Gastroesophageal sphincter (tissue), 4 donors: ENCODE data around the gene PDE1C. TPM values are rescaled to one million over a fixed set of nuclear protein-coding genes. Genes with fewer than 3 reads are reported as not detected.

Source experiments
- ATAC-seq: fragments of 150-250 bp; one replicate; pipeline ENCODE4 v1.9.1; 2016; ENCODE audit warnings: mild to moderate bottlenecking, moderate library complexity
- H3K27ac ChIP-seq, 4 donors: fragments of 200-600 bp; sonication (generic) in 3 of 4; 1 replicate in 3 of 4; 2 replicates in 1 of 4; pipeline ENCODE4 v1.5.1; 2016 to 2019
- H3K27me3 ChIP-seq: fragments of 200-600 bp; sonication (generic); one replicate; pipeline ENCODE4 v1.5.1; 2019
- H3K36me3 ChIP-seq, 2 donors: fragments of 200-600 bp; sonication (generic); one replicate each; pipeline ENCODE4 v1.5.1; 2019; ENCODE audit warnings: control low read depth in 1 of 2
- H3K4me1 ChIP-seq, 3 donors: fragments of 200-600 bp; sonication (generic); 1 replicate in 2 of 3; 2 replicates in 1 of 3; pipeline ENCODE4 v1.5.1; 2016 to 2019; ENCODE audit warnings: control low read depth in 2 of 3
- H3K4me3 ChIP-seq, 2 donors: fragments of 200-600 bp; sonication (generic); one replicate each; pipeline ENCODE4 v1.5.1; 2019; ENCODE audit warnings: mild to moderate bottlenecking in 1 of 2, moderate library complexity in 1 of 2
- H3K9me3 ChIP-seq, 3 donors: fragments of 200-600 bp; sonication (generic); one replicate each; pipeline ENCODE4 v1.5.1; 2017 to 2019; ENCODE audit warnings: control low read depth in 2 of 3
- EP300 ChIP-seq: sonication (generic); formaldehyde crosslinking; IDR thresholded peaks from one replicate; pipeline ENCODE4 v1.6.1; 2017; ENCODE audit warnings: antibody characterized with exemption, mild to moderate bottlenecking
- POLR2A ChIP-seq, 2 donors: fragments of 450-650 bp; IDR thresholded peaks; one replicate each; pipeline ENCODE4 v1.6.1; 2017; ENCODE audit warnings: antibody characterized with exemption in 2 of 2, mild to moderate bottlenecking in 2 of 2, moderate library complexity in 1 of 2
- POLR2AphosphoS5 ChIP-seq: sonication (generic); formaldehyde crosslinking; IDR thresholded peaks from one replicate; pipeline ENCODE4 v1.6.1; 2017; ENCODE audit warnings: antibody characterized with exemption
- WGBS, 2 donors: methylation state at CpG; one replicate each; pipeline ENCODE4 v1.1.5; 2018; ENCODE audit warnings: low coverage in 1 of 2; 5-methylcytosine and 5-hydroxymethylcytosine counted together
- total RNA-seq, 4 donors: library from RNA; depleted of rRNA; stranded (reverse); fragments of >200 nt; gene quantifications; one replicate each; pipeline ENCODE4 v1.1.0, GENCODE V29; 2016
- TF ChIP-seq, protein P1 (sequence below), 4 experiments: fragments of 200-600 bp in 2 of 4; fragments of 450-650 bp in 2 of 4; sonication (generic) in 1 of 4; IDR thresholded peaks; one replicate each; pipeline ENCODE4 v1.5.1; 2017 to 2019; ENCODE audit warnings: antibody characterized with exemption in 4 of 4, mild to moderate bottlenecking in 2 of 4, moderate library complexity in 2 of 4

The PDE1C gene
- total RNA-seq, 4 donors from 2014 or later = 17.2 to 28.8 (median 21.7) TPM

DNA sequence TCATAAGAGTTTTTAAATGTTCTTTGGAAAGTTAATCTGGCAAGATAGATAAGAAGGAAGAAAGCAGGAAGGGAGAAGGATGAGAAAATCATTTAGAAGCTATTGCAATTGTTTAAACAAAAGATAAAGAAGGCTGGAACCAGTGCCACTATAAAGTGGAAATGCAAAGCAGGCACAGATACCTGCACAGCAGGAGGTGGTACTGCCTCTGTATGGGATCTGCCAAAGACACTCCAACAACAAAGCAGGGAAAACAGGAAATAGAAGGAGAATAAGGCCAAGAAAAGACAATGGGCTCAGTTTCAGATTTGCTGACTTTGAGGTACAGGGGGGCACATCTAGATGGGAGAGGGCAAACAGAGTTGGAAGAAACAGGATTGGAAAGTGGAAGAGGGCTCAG is 244.6 kb downstream of the PDE1C start:
- TF ChIP-seq POLR2AphosphoS5 = no peak
- TF ChIP-seq, protein P1, sequence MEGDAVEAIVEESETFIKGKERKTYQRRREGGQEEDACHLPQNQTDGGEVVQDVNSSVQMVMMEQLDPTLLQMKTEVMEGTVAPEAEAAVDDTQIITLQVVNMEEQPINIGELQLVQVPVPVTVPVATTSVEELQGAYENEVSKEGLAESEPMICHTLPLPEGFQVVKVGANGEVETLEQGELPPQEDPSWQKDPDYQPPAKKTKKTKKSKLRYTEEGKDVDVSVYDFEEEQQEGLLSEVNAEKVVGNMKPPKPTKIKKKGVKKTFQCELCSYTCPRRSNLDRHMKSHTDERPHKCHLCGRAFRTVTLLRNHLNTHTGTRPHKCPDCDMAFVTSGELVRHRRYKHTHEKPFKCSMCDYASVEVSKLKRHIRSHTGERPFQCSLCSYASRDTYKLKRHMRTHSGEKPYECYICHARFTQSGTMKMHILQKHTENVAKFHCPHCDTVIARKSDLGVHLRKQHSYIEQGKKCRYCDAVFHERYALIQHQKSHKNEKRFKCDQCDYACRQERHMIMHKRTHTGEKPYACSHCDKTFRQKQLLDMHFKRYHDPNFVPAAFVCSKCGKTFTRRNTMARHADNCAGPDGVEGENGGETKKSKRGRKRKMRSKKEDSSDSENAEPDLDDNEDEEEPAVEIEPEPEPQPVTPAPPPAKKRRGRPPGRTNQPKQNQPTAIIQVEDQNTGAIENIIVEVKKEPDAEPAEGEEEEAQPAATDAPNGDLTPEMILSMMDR (IDR thresholded peaks at IDR 0.05) = no peak
- no peak for TF ChIP-seq POLR2A (IDR thresholded peaks at IDR 0.05)
- TF ChIP-seq EP300 = no peak
- no peaks in the 10 kb centered on the region for H3K27me3 ChIP-seq
- no peak overlapping the region for H3K4me3 ChIP-seq
- H3K4me1 ChIP-seq = no peaks in the 10 kb centered on the region
- no peaks in the 10 kb centered on the region for H3K9me3 ChIP-seq
- no peak for ATAC-seq
- H3K36me3 ChIP-seq = peaks cover 0 to 61% of the 10 kb centered on the region in 2 donors
- no peak overlapping the region for H3K27ac ChIP-seq

DNA sequence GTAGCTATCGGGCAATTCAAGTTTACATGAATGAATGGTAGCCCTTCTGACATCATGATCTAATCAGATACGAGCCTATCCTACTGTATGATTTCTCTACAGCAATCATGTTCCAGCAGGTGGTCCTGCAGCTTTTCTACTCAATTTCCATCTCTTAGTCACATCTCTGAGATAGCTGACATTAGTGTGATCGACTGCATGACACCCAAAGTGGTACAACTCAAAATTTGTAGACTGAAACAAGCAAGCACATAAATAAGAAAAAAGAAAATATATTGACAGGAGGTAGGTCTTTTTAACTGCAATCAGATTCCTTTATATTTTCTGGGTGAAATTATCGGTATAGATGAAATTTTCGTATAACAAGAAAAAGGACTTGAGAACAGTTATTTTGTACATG is 251.2 kb downstream of the PDE1C start:
- peaks cover 0 to 43% of the 10 kb centered on the region in 2 donors for H3K36me3 ChIP-seq
- no peak overlapping the region for H3K27ac ChIP-seq
- no peaks in the 10 kb centered on the region for H3K27me3 ChIP-seq
- H3K4me1 ChIP-seq = no peaks in the 10 kb centered on the region
- no peaks in the 10 kb centered on the region for H3K9me3 ChIP-seq
- ATAC-seq = no peak
- no peak overlapping the region for H3K4me3 ChIP-seq
- TF ChIP-seq, protein P1 (IDR thresholded peaks at IDR 0.05) = no peak
- WGBS, 2 donors = 95 to 97% methylated on average over 4 to 5 of the region's 5 CpGs

DNA sequence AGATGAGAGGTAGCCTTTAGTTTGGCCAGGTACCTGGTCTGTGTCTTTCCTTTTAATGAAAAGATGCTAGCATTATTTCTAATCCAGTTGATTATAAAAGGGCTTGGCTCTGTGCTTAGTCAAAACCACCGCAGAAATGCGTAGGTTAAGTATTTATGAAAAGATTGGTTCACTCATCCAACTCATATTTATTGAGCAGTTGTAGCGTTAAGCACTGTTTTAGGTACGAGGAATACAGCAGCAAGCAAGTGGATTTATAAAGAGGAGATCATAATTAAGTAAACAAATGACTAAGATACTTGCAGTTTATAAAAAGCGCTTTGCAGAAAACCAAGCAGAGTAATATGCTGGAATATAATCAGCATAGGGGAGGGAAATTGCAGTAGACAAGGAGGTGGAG is 253.4 kb downstream of the PDE1C start:
- no peak overlapping the region for H3K27ac ChIP-seq
- TF ChIP-seq EP300 (no peak), POLR2A (IDR thresholded peaks at IDR 0.05) (no peak)
- H3K4me1 ChIP-seq = no peaks in the 10 kb centered on the region
- no peaks in the 10 kb centered on the region for H3K27me3 ChIP-seq
- no peak for ATAC-seq
- peaks cover 0 to 27% of the 10 kb centered on the region in 2 donors for H3K36me3 ChIP-seq
- 38 to 68% methylated on average over 4 to 5 of the region's 5 CpGs for WGBS, 2 donors
- no peaks in the 10 kb centered on the region for H3K9me3 ChIP-seq
- no peak overlapping the region for H3K4me3 ChIP-seq

DNA sequence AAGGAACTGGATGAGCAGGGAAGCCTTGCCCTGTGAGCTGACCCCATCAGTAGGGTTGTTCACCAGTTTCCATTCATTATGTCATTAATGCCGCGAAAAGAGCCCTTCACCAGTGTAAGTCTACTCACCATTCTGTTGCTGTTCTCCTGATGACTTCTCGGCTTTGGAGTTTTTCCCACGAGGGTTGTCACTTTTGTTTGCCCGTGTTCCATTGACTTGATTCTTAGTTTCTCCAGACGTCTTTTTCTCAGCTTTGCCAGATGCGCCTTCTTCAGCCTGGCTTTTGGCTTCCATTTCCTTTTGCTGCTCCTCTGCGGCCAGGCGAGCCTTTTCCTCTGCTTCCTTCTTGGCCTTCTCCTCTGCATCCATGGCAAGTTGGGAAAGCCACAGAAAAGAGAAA is 254.4 kb downstream of the PDE1C start:
- 63 to 75% methylated on average over 4 to 8 of the region's 9 CpGs for WGBS, 2 donors
- TF ChIP-seq POLR2A (IDR thresholded peaks at IDR 0.05) (no peak), EP300 (no peak), POLR2AphosphoS5 (no peak)
- TF ChIP-seq, protein P1 (IDR thresholded peaks at IDR 0.05) = no peak

DNA sequence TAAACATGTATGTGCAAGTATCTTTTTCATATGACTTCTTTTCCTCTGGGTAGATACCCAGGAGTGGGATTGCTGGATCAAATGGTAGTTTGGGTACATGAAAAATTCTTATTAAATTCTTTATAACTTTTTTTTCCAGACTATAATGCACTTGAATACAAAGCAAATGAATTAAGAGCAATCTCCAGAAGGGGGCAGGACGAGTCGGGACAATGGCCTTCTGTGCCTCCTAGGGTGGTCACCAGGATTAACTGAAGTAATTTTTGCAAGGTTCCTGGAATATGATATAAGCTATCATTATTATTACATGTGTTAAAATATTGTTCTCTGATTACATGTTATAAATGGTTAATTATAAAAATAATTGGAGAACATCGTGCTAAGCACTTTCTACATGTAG is 256.0 kb downstream of the PDE1C start:
- H3K4me1 ChIP-seq = no peaks in the 10 kb centered on the region
- H3K27ac ChIP-seq = no peak overlapping the region
- 76 to 78% methylated on average over 3 of the region's 3 CpGs for WGBS, 2 donors
- H3K4me3 ChIP-seq = no peak overlapping the region
- H3K36me3 ChIP-seq = peaks cover 0 to 20% of the 10 kb centered on the region in 2 donors
- no peaks in the 10 kb centered on the region for H3K9me3 ChIP-seq
- no peaks in the 10 kb centered on the region for H3K27me3 ChIP-seq
- TF ChIP-seq, protein P1 (IDR thresholded peaks at IDR 0.05) = peak; percentile 5 to 53 (median 22)
- no peak for TF ChIP-seq EP300
- ATAC-seq = no peak

More for the DNA sequence above, 254.4 kb downstream of the PDE1C start:
- no peak overlapping the region for H3K27ac ChIP-seq
- H3K36me3 ChIP-seq = peaks cover 0 to 20% of the 10 kb centered on the region in 2 donors
- H3K27me3 ChIP-seq = no peaks in the 10 kb centered on the region
- H3K4me1 ChIP-seq = no peaks in the 10 kb centered on the region
- no peaks in the 10 kb centered on the region for H3K9me3 ChIP-seq
- ATAC-seq = no peak
- H3K4me3 ChIP-seq = no peak overlapping the region
